Raji (cell line): ENCODE results near the gene ITM2B.
A peak's percentile ranks its signal among the peaks of the same experiment; 100 is the strongest.

Experiments used
- POLR2A ChIP-seq: IDR thresholded peaks from 2 replicates; pipeline ENCODE4 v1.6.1; 2011; ENCODE audit warnings: low read depth, low read length, control low read depth; ENCODE audit not compliant: insufficient read depth

ITM2B gene

DNA sequence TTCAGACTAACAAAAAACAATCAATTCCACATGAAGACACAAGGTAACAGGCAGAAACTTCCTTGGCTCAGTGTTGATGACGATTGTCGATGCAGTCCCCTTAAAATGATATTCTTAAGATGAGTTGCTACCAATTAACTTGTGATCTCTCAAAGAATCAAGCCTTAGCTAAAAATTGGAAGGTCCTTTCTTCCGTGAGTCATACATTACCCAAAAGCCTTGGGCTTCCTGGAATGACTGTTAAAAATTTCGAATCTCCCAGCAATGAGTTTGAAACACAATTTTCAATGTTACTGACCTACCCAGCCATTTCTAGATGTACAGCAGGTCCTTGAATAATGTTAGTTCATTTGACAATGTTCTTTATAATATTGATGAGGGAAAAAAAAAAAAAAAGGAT, 42.5 kb downstream of the ITM2B start:
- no peak for TF ChIP-seq POLR2A

- TF ChIP-seq POLR2A, result no peak
Observed at GRCh38 chr13:48278806-48279205, 45.8 kb downstream of the ITM2B start.

DNA sequence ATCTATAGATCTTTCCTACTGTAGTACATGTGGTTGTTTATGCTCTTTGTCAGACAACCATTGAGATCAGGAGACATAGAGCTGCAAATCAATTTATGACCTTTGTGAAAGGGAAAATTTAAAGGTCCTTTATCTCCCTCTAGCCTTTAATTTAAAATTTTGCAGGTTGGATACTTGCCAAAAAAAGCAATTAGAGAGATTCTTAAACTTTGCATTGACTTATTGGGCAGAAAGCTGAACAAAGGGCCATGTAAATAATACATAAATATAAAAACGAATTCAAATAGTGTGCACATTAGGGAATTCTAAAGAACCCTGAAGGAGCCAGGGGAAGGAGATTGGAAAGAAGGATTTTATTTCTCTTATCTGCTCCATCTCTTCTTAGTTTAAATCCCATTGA, 48.5 kb downstream of the ITM2B start:
- no peak for TF ChIP-seq POLR2A

DNA sequence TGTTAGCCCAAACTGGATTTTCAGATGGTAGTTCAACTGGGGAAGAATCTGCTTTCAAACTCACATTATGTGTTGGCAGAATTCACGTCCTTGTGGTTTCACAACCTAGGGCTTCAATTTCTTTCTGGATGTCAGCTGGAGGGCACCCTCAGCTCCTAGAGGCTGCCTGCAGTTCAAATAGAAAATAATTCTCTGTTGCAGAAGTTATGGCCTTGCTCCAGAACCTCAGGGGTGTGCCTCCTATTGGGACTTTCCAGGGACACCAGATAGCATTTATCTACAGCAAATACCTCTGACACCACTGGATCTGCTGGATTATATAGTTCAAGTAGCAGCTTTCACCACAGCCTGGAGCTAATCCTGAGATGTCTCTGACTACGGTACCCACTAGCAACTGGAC, 58.7 kb downstream of the ITM2B start:
- no peak for TF ChIP-seq POLR2A

GRCh38 chr13:48292650-48293049, 59.6 kb downstream of the ITM2B start:
- no peak for TF ChIP-seq POLR2A

GRCh38 chr13:48294653-48295052, 61.6 kb downstream of the ITM2B start:
- no peak for TF ChIP-seq POLR2A

DNA sequence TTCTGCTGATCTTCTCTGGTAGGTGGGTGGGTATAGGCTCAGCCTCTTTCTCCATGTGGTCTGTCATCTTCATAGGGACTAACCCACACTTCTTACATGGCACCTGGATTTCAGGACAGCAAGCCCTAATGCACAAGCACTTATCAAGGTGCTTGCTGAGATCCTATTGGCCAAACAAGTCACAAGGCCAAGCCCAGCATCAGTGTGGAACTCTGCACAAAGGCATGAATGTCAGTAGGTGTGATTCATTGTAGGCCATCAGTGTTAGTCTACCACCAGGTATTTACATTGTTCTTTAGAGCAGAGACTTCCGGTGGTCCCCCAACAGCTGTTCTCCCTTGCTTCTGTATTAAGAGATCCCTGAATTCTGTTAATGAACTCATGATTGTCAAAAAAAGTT, 62.3 kb downstream of the ITM2B start:
- no peak for TF ChIP-seq POLR2A

- TF ChIP-seq POLR2A, result no peak
Observed at GRCh38 chr13:48296528-48296927, 63.5 kb downstream of the ITM2B start.

DNA sequence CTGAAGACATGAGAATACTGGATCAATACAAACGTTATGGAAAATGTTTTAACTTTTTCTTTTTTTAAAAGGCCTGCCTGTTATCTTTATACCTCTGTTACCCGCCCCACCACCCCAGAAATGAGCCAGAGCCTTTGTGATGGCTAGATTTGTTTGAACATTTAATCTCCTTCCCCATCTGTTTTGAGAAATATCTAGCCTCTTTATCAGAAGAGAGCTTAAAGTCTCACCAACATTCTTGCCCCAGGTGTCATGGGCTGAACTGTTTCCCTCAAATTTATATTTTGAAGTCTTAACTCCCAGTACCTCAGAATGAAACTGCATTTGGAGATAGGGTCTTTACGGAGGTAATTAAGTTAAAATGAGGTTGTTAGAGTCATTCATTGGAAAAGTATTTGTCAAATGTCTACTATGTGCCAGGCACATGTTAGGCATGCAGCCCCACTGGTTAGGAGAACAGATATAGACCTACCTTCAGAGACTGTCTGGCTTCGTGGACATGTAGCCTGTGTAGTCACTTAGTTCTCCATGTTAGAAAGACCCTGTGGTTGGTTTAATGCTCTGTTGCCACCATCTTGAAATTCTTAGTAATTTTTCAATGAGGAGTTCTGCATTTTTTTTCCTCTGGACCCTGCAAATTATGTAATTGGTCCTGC, 64.3 kb downstream of the ITM2B start:
- no peak for TF ChIP-seq POLR2A

DNA sequence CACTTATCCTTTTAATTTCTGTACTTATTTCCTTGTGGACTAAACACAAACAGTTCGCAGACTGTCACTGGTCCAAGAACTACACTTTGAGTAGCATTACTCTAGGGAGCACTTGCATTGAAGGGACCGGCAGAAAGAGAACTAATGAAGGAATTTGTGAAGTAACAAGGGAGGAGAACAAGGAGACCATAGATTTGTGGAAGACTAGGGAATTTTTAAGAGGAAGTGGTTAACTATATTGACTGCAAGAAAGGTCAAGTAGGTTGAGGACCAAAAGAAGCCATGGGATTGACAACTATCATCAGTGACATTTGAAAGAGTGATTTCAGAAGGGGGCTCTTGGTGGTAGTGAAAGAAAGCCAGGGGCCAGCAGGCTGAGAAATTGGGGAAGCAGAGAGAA, 66.6 kb downstream of the ITM2B start:
- no peak for TF ChIP-seq POLR2A

DNA sequence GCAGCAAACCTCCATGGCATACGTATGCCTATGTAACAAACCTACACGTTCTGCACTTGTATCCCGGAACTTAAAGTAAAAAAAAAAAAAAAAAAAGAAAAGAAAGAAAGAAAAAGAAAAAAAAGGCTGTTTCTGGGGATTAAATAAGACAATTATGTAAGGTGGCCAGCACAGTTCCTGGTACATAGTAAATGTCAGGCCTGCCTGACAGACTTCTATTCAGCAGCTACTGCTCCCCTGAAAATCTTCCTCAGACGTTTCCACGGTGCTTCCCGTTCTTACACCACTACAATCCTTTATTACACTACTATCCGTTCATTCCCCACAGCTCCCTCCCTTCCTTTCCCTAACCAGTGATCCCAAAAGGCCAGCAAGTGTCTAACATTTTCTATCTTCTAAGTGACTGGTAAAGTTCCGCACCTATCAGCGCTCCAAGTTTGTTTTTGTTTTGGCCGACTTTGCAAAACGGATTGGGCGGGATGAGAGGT, 69.9 kb downstream of the ITM2B start:
- no peak for TF ChIP-seq POLR2A

DNA sequence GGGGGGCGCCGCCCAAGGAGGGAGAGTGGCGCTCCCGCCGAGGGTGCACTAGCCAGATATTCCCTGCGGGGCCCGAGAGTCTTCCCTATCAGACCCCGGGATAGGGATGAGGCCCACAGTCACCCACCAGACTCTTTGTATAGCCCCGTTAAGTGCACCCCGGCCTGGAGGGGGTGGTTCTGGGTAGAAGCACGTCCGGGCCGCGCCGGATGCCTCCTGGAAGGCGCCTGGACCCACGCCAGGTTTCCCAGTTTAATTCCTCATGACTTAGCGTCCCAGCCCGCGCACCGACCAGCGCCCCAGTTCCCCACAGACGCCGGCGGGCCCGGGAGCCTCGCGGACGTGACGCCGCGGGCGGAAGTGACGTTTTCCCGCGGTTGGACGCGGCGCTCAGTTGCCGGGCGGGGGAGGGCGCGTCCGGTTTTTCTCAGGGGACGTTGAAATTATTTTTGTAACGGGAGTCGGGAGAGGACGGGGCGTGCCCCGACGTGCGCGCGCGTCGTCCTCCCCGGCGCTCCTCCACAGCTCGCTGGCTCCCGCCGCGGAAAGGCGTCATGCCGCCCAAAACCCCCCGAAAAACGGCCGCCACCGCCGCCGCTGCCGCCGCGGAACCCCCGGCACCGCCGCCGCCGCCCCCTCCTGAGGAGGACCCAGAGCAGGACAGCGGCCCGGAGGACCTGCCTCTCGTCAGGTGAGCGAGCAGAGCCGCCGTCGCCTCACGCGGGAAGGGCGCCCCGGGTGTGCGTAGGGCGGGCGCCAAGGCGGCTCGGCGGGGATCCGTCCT, 70.5 kb downstream of the ITM2B start, which contains the start of gene RB1:
RB1 (plus strand) TSS at position 393 of the 784 bp plus-strand sequence; CDS start at position 555, 162 bp downstream.
- TF ChIP-seq POLR2A, result peak; percentile 86

DNA sequence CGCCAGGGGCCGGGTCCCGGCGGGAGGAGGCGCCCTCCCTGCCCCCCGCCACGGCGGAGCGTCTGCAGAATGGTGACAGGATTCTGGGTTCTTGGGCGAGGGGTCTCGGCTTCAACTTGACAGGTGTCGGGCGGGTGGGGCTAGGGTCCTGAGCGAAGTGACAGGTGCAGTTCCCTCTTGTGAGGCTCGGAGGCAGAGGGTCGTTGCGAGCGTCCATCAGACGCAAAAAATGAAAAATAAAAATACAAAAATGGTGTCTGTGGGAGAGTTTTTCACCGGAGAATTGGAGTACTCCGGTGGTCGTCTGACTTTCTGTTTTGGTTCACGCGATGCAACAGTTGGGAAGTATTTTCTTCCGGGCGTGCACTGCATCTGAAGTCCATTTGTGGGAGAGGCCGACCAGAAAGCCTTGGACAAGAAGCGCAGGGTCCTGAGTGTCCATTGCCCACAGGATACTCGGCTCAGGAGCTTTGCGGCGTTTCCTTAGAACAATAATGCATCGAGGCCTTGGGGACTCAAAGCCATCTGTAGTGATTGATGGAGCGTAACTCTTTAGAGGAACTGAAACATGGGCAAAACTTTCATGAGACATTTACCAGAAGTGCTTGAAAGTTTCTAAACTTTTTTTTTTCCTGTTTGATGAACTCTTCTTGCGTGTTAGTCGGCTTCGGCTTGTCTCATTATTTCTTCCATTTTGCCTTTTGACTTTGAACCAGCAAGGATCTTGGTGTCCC, 71.3 kb downstream of the ITM2B start:
- TF ChIP-seq POLR2A, result peak; percentile 46; the same call in 1 of the 2 replicates

DNA sequence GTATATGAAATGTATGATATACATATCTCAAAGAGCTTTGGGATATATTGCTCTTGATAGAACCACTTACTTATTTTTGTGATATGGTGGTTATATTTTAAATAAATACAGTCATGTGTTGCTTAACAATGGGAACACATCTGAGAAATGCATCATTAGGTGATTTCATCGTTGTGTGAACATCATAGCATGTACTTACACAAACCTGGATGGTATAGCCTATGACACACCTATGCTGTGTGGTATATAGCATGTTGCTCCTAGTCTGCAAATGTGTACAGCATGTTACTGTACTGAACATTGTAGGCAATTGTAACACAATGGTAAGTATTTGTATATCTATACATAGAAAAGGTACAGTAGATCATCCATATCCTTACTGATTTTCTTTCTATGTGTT, 78.2 kb downstream of the ITM2B start:
- no peak for TF ChIP-seq POLR2A

DNA sequence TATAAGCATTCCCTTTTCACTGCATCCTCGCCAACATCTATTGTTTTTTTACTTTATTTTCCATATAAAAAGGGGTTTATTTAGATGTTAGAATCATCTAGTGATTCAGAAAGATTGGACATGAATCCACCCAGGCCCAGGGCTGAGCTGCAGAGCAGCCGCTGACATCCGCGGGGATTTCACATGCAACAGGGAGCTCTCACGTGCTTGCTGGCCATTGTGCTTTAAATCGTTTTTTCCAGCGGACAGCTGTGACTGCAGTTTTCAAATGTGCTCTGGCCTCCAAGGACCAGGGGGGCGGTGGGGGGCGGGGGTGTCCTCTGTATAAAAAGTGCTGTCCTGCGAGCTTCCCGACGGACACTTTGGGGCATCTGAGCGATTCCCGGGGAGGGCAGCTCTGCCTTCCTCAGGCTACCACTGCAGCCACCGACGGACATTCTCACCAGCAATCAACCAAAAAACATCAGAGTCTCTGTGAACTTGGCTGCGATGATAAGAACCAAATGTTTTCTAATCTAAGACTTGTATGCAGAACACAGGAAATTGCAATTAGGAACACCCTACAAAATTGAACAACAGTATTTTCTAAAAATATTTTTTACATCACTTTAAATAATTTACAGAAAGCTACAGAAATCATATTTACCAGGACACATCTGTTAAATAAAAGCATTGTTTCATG, 83.1 kb downstream of the ITM2B start:
- TF ChIP-seq POLR2A, result no peak
